SHP77 (cell line): ENCODE results near the gene KRT2.
"Not testable (repeated sequence)": the region's sequence is repeated elsewhere in the genome, so short reads cannot be mapped to it uniquely, and the experiment has no call there.

ENCODE experiments used
- DNase-seq, 2 experiments: peaks; one replicate each; lab custom pipeline; 2025; lab: John Stamatoyannopoulos, UW

KRT2 gene

DNA sequence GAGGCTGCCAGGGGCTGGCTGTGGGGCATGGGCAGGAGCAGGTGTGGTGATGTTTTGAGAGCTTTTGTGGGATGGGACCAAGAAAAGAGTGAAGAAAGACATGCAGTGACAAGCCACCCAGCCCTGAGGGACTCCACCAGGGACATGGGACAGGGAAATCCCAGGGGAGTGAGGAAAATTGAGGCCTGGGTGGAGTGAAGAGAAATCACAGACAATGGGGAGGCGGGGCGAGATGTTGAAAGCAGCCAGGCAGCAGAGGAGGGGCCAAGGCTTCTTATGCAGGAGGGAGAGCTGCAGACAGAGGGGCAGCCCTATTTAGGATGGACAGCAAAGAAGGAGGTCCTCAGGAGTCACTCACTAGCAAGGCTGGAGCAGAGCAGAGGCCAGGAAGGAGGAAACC is 32.4 kb upstream of the KRT2 start:
- no peak for DNase-seq

DNA sequence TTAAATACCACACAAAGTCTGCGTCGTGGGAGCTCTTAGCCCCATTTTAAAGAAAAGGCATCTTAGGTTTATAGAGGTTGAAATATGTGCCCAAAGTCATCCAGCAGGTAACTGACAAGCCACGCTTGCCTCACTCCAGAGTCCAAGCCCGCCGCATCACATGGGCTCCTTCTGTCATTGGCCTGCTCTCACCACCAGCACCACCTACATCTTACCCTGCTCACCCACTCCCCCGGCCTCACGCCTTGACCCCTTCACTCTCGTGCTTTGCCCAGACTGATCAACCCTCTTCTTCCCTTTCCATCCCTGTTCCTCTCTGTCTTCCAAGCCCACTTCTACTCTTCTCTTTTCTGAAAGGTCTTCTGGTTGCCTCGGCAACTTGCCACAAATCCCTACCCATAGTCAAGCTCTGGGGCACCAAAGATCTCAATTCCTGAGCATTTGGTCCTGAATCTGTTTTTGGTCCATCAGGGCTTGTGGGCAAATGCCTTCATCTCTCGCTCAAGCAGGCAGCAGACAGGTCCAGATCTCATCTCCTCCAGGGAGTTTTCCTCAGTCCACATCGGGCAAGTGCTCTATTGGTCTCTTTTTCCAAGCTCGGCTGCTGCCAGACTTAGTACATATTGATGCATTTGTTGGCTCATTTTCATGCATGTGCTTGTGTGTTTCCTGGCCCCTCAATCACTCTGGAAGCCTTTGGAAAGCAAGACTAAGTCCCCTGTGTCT is 31.7 kb upstream of the KRT2 start:
- DNase-seq, result no peak

DNA sequence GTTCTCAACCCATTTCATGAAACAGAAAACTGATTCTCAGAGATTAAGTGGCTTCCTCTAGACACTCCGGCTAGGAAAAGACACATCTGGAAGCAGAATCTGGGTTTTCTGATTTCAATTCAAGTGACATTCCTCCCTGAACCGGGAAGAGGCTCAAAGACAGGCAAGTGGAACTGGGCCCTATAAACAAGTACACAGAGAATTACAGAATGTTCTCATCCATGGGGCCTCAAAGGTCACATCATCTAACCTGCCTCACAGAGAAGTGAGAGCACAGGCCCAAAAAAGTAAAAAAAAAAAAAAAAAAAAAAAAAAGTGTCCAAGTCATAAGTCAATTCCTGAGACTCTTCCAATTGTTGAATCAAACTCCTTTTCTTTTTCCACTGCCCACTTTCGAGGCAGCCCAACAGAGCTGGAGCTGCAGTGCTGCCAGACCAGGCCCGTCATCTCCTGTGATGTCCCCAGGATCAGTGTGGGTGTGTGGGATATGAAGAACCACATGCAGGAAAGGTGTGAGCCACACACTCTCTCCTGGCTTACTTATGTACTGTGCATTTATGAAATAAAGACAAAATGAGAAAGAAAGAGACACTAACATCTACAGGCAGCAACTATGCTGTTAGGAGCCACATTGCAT is 31.0 kb upstream of the KRT2 start:
- no peak for DNase-seq

DNA sequence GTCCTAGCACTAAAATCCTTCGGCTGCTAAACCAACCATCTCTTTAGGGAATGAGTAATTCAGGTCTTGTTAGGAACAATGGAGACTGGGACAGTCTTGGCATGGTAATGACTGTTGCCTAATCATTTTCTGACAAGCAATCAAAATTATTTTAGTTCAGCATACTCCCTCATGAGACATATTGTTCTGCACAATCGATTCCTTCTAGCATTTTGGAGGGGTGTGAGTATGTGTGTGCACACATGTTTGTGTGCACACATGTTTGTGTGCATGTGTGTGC is 30.3 kb upstream of the KRT2 start:
- no peak for DNase-seq

DNA sequence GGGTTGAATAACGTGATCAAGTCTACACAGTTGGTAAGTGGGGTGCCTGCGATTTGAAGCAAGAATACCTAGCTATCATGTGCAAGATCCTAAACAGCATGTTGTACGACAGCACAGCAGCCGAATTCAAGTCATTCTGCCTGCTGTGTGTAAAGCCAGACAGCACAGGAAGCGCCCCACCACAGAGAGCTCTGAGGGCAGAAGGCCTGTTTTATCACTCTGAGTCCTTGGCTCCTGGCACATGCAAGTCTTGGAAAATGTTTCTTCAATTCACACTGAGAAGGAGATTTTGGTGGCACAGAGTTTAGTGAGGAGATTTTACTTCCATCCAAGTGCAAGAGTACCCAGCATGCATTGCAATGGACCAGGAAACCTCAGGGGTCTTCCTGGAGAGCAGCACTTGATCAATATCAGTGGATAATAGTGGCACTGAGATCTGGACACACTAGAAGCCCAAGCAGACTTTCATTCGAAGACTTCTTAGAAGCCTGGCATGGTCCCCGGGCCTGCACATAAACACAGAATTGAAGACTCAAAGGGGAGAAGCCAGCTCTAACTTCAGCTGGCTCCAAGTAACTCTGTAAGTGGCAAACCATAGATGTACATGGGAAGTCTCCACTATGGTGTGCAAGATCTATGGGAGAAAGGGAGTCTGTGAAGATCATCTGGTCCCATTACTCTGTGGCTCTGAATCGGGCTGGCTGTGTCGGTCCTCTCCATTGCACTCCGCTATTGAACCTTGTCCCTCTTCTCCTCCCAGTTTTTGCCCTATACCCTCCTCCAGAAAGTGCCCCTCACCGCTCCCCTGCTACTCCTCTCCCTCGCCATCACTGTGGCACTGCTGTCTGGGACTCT is 29.7 kb upstream of the KRT2 start:
- no peak for DNase-seq

DNA sequence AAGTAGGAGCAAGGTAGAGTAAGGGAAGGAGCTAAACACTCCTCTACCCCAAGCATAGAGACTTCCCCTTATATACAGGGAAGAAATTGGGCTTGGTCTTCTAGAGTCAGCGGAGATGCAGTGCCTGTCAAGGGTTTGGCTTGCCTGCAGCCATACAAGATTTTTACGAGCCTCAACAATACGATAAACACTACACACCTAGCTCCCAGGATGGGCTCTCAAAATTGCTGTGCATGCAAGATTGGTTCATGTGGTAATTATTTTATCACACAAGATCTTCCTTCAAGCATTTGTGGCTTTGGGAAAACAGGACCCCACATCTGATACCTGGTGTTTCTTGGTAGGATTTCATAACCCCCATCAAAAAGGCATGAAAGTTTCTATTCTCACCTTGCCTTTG is 28.4 kb upstream of the KRT2 start, which contains the start of gene KRT1:
KRT1 (minus strand) TSS at position 45 of the 400 bp plus-strand sequence. CDS start 59 bp downstream, outside the sequence.
- DNase-seq, result no peak

DNA sequence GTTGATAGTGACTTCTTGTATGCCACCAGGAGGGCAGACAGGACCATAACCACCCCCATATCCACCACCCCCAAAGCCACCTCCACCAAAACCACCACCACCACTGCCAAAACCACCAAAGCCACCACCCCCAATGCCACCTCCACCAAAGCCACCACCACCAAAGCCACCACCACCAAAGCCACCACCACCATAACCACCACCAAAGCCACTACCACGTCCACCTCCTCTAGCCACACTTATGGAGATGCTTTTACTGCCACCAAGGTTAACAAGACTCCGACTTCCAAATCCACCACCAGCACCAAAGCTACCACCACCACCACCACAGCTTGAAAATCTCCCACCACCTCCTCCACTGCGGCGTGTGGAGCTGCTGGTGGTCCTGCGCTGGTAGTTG is 27.9 kb upstream of the KRT2 start:
- no peak for DNase-seq

DNA sequence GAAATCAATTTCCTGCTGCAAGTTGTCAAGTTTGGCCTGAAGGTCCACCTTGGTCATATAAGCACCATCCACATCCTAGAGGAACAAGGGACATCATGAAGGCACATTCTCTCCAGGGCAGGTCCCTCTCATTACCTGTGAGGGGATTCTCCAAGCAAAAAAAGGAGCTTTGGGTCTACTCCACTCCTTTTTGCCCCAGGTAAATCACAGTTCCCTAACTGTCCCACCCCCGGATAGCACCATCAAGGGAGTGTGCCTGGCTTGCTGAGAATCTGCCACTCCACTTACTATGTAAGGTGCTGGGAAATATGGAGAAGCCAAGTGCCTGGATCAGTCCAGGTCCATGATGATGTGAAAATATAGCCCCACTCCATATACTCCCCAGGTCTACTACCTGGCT is 25.7 kb upstream of the KRT2 start:
- DNase-seq, result no peak

DNA sequence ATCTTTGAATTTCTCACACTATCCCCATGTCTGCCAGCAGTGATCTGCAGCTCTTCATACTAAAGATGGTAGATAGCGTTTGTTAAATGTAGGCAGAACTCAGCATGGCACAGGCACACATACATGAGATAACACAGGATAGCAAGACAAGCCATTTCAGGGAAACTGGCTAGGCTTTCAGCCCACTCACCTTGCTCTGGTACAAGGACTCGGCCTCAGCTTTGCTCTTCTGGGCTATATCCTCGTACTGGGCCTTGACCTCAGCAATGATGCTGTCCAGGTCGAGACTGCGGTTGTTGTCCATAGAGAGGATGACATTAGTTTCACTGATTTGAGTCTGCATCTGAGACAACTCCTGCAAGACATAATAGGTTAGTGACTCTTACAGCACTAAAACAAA is 25.1 kb upstream of the KRT2 start:
- no peak for DNase-seq

DNA sequence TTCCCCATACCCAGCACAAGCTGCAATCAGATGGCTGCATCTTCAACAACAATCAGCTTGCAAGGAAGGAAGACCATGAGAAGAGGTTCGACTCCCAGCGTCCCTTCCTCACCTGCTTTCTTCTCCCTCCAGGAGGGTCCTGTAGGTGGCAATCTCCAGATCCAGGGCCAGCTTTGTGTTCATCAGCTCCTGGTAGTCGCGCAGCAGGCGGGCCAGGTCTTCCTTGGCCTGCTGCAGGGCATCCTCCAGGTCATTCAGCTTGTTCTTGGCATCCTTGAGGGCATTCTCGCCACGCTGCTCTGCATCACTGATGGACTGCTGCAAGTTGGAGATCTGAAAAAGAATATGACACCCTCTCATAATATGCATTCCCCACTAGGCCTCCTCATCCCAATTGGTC is 24.2 kb upstream of the KRT2 start:
- DNase-seq, result no peak

DNA sequence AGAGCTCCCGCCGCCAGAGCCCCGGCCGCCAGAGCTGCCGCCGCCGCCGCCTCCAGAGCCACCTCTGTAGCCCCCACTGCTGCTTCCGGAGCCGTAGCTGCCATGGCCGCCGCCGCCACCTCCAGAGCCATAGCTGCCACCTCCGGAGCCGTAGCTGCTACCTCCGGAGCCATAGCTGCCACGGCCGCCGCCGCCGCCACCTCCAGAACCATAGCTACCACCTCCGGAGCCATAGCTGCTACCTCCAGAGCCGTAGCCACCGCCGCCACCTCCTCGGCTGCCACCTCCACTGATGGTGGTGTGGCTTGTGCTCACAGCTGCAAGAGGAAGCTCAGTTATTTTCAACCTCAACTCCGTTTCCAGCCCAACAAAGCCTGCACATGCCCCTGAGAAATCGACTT is 23.3 kb upstream of the KRT2 start:
- no peak for DNase-seq

DNA sequence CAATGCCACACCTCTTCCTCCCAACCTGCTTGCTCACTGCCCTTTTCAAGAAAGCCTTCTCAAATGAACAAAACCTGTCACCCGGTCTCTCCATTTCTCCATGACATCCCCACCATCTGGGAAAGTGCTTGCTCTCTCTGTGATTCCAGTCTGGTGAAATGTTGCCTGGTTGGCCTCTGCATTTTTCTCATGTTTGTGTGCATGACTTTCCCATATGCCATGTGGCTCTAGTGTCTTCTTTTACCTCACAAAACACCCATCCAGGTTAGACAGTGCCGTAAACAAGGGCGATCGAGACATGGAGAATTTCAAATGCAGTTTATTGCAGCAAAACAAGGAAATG is 22.4 kb upstream of the KRT2 start:
- DNase-seq, result no peak

DNA sequence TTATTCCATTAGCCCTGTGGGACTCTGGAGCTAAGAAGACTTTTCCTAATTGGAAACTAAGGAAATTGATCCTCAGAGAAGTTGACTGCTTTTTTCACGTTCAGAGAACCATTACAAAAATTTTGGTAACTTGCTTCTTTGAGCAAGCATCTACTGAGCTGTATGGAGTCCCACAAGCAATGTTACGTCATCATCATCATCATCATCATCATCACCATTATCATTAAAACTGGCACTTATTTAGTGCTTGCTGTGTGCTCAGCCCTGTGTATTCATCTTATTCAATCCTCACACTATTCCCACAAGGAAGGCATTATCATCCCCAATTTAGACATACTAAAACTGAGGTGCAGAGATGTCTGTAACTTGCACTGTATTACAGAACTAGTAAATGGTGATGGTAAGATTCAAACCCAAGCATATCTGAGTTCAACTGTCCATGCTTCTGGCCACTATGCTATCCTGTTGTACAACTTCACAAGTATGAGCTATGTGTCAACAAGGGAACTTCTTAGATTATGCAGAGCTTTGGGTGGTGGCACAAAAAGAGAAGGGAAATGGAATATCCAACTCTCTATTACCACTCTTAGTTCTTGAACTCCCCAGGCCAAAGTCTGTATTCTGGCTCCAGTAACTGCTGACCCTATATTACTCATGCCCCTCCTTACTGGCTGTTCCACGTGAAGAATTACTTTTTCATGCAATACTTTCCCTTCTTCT is 21.9 kb upstream of the KRT2 start:
- DNase-seq, result no peak

DNA sequence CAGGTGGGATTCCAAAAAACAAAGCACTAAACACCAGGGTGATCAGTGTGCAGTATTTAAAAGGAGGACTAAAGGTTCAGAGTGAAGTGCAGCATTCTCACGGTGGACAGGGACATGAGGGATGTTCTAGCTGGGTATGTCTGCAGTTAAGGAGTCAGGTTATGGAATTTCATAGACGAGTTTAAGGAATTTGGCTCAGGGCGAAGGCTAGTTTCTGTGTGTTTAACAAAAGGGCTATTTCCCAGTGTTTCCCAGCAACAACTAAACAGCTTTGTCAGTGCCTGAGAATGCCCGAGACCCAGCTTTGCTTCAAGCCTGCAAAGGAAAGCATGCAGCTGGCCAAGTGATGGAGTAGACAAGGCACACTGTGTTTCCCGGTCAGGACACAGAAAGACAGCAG is 21.2 kb upstream of the KRT2 start:
- no peak for DNase-seq

DNA sequence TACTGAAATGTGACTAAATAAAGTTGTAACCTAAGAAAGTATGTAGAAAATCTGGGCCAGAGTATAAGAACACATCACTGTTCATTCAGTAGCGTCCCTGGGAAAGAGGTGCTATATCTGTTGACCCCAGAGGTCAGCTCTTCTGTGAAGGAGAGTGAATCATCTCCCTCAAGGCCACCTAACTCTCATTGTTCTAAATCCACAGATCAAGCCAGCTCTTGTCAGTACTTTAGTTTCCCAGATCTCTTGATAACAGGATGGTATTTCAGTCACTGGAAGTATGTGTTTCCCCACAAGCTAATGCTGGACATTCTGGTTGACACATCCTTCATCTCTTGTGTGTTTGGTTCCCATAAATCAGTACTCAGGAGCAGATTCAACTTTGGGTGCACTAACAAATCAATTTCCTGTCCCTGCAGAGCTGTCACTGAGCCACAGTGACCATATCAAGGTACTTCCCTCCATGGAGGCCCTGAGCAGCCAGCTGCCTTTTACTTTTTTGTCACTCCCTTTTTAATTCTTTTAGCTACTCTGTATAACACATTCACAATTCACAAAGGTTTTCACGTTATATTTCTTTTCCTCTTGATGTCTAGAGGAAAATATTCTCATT is 20.4 kb upstream of the KRT2 start:
- no peak for DNase-seq

DNA sequence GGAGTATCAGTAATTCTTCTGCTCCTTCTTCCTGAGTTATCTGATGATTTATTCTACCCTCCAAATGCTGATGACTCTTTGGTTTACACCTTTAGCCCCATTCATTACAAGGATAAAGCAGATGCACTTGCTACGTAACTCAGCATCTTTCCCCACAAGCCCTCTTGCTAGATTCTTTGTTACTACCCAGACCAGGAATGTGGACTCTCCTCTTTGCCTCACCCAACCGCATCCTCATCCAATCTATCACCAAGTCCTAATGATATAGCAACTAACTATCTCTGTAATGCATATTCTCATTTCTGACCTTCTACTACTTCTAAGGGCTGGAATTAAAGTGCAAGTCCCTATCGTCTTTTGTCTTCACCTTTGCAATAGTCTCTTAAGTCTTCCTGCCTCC is 18.9 kb upstream of the KRT2 start:
- DNase-seq, result no peak

DNA sequence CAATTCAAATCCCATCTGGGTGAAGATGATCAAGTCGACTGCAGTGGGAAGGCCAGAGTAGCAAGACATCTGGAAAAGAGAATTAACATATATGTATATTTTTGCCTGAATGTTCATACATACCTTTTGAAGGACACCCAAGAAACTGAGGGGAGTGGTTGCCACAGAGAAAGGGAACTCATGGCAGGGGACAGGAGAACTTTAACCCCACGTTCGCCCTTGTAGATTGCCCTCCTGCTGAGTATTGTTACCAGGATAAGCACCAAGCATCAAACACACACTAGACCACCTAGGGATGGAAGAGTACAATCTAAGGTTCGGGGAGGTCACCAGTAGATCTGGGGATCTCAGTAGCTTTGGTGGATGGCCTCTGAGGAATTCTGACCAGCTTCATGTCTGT is 18.5 kb upstream of the KRT2 start:
- DNase-seq, result no peak

DNA sequence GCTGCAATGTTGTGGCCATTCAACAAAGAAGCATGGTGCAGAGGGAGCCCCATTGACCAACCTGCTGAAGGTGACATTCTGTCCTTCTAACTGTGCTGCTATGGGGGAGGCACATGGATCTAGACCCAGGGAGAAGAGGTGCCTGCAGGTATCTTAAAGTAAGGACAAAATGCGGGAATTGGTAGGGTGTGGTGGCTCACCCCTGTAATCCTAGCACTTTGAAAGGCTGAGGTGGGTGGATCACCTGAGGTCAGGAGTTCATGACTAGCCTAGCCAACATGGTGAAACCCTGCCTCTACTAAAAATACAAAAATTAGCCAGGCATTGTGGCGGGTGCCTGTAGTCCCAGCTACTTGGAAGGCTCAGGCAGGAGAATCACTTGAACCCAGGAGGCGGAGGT is 17.9 kb upstream of the KRT2 start:
- not testable (repeated sequence) for DNase-seq

DNA sequence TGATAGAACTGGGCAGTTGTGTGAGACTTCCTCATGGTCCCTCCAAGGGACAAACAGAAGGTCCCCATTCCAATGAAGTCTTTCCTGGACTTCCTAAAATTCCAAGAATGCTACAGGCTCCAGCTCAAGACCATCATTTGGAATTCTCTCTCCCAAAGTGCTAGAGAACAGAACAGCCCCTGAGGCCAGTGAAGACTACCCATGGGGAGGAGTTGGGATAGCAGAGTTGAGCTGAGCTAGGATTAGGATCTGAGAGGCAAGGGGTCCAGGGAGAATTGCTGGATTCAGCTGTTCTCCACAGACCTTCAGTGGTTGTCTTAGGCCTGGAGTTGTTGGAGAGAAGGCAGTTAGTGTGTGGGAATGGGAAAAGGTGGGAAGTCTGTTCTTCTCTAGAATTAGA is 17.4 kb upstream of the KRT2 start:
- no peak for DNase-seq

DNA sequence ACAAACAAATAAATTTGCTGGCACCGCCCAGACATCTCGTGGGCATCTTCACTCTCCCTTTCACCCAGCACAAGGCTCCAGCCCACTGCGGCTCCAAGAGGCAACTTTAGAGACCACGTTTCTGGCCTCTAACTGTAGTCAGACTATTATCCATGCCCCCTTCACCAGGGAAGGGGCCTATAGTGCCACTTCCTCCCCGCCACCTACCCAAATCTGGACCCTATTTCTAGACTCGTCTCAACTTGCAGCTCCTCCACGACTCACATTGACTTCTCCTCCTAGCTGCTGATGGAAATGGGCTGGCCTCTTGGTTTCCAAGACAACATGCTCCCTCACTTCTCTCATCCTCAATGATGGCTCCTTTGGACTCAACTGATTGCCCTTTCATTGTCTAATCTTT is 15.9 kb upstream of the KRT2 start:
- DNase-seq, result no peak

DNA sequence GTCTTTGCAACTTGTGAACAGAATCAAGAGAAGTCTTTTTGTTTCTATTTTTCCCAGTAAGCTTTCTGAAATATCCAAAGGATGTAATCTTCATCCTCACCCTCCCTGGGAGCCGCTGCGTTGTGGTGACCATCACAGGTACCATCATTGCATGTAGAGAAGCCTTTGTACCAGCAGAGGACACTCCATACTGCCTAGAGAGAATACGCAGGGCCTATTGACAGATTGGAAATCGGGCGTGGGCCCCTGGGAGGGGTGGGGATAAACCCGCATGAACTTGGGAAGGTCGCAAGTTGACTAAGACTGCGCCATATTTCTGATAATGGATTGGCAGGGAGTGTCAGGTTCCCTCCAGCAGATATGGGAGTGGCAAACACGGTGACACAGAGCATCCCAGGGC is 15.5 kb upstream of the KRT2 start:
- no peak for DNase-seq

DNA sequence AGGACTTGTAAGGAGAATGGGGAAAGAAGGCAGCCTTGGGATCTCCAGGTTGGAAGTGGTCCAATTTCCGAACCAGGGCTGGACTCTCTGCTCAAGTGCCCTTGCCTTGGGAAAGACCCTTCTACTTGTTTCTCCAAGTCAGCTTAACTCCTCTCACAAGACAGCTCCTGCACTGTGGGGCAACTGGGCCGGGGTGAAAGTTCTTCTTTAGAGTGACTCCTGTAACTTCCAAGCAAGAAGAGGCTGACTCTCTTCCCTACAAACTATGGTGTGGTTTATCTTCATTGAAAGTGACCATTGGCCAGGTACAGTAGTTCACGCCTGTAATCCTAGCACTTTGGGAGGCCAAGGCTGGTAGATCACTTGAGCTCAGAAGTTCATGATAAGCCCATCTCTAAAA is 14.5 kb upstream of the KRT2 start:
- DNase-seq, result no peak
